Fibroblast of the aortic adventitia (primary cell): Measurements from ENCODE around the gene INSRR. TPM values are rescaled to one million over a fixed set of nuclear protein-coding genes. Genes with fewer than 3 reads are reported as not detected.

Experiments used
- DNase-seq: peaks from one replicate; pipeline ENCODE4 v3.0.0-alpha.2; 2010; ENCODE audit warnings: low read depth
- H3K4me3 ChIP-seq: 2 replicates; pipeline ENCODE4 v1.5.1; 2011; ENCODE audit warnings: low read depth, mild to moderate bottlenecking, control low read depth, low read length, moderate library complexity
- total RNA-seq: library from RNA; depleted of rRNA; stranded (reverse); fragments of >200 nt; gene quantifications from 2 replicates; pipeline ENCODE4 v1.2.3, GENCODE V29; 2012; ENCODE audit warnings: low replicate concordance
- TF ChIP-seq, protein P1 (sequence below): IDR thresholded peaks from 2 replicates; pipeline ENCODE4 v1.5.1; 2011; ENCODE audit warnings: mild to moderate bottlenecking, low read length, control low read depth, inconsistent platforms; ENCODE audit not compliant: insufficient read depth

Gene INSRR
- total RNA-seq, 1 donor: not detected

DNA sequence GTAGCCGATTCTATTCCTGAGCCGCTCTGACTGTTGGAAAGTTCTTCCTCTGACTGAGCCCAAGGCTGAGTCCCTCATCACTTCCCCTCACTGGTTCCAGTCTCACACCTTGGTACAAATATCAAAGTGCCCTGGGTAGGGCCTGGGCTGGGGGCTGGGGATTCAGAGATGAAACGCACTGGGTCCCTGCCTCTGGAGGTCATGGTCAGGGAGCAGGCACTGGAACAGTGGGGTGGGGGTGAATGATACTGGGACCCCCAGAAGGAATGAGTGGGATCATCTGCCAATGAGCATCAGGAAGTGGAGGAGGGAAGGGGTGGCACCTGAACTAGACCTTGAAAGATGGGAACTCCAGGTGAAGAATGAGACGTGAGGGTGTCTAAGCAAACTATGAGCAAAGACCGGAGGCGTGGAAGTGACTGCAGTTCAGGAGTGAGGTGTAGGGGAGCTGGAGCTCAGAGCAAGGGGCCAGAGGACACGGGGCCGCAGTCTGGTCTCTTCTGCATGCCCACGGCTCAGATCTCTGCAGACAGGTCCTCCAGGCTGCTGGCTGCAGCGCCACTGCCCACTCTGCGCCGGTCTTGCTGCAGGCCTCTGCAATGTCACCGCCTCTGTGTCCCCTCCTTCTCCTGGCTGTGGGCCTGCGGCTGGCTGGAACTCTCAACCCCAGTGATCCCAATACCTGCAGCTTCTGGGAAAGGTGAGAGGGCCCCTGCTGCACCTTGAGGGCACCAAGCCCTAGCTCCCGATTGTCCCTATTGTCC lies 44.6 kb upstream of the INSRR start:
- DNase-seq: no peak
- H3K4me3 ChIP-seq: no peak overlapping the region
- TF ChIP-seq, protein P1, sequence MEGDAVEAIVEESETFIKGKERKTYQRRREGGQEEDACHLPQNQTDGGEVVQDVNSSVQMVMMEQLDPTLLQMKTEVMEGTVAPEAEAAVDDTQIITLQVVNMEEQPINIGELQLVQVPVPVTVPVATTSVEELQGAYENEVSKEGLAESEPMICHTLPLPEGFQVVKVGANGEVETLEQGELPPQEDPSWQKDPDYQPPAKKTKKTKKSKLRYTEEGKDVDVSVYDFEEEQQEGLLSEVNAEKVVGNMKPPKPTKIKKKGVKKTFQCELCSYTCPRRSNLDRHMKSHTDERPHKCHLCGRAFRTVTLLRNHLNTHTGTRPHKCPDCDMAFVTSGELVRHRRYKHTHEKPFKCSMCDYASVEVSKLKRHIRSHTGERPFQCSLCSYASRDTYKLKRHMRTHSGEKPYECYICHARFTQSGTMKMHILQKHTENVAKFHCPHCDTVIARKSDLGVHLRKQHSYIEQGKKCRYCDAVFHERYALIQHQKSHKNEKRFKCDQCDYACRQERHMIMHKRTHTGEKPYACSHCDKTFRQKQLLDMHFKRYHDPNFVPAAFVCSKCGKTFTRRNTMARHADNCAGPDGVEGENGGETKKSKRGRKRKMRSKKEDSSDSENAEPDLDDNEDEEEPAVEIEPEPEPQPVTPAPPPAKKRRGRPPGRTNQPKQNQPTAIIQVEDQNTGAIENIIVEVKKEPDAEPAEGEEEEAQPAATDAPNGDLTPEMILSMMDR: no peak

DNA sequence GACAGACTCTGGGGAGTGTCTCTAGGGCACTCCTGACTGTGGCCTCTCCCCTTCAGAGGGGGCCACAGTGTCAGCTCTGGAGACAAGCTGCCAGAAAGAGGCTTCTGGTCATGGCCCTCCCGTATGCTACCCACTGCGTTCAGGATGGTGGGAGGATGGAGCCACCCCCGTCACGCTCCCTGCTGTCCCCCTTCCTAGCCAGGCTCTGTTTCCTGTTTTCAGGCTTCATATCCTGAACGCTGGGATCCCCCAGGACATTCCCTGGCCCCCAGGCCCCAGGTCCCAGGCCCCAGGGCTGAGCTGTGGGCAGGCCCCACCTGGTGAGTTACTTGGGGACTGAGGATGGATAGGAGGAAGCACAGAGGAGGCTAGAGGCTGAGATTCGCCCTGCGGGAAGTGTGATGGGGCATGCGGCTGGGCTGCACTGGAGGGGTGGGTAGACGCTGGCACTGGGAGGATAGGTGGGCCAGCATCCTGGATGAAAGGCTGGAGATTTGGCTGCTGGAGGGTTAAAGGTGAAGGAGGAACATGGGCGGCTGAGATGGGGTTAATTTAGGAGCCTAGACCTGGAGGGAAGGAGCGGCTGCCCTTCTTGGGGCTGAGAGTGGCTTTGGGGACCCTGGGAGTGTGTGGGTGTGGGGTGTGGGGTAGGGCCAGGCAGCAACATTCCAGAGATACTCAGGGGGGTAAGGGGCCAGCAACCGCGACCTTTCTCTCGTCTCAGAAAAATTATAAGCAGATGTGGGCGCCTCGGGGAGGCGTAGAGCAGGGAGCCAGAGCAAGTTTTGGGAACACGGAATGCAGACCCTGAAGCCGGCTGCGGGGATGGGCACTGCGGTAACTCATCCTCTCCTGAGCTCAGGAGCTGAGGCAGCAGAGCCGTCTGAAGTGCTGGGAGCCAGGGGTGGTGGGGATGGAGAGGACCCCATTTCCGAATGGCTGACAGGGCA lies 43.3 kb upstream of the INSRR start:
- TF ChIP-seq, protein P1: no peak
- no peak overlapping the region for H3K4me3 ChIP-seq
- DNase-seq: no peak

DNA sequence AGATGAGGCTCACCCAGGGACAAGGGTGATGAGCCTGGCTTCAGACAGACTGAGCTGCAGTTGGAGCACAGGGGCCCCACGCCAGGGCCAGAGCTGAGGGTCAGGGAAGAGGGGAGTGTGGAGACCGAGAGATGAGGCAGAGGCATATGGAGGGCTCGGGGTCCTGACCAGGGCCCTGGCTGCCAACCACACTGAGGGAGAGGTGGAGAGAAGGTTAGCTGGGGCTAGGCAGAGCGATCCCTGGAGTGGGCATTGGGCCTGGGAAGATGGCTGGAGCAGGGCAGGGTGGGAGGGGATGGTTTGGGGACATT lies 42.6 kb upstream of the INSRR start:
- TF ChIP-seq, protein P1: no peak
- no peak for DNase-seq
- no peak overlapping the region for H3K4me3 ChIP-seq

DNA sequence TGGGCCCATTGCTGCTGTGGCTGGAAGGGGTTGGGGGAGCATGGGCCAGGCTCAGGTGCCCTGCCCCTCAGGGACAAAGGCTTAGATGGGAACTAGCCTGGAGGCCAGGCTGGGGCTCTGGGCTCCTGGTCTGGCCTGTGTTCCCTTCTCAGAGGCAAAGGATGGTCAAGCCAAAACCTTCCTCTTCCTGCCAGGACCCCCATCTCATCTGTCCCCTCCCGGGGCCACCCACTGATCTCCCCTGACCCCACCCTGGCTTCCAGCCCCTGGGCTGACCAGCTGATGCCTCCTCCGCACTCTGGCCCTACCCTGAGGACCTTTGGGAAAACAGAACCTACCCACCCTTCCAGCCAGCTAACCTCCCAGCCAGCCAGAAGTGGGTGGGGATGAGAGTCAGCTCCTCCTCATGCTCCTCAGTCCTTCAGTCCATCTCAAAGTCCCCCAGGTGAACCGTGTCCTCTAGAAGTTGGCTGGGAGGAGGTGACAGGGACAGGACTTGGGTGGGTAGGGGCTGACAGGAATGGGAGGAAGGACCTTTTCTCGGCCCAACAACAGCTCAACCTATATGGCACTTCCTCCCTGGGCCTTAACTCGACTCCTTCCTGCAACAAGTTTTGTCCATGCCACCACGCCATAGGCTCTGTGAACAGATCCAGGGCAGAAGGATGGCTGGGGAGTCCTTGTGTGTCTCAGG lies 42.1 kb upstream of the INSRR start:
- no peak overlapping the region for H3K4me3 ChIP-seq
- TF ChIP-seq, protein P1: no peak
- no peak for DNase-seq

DNA sequence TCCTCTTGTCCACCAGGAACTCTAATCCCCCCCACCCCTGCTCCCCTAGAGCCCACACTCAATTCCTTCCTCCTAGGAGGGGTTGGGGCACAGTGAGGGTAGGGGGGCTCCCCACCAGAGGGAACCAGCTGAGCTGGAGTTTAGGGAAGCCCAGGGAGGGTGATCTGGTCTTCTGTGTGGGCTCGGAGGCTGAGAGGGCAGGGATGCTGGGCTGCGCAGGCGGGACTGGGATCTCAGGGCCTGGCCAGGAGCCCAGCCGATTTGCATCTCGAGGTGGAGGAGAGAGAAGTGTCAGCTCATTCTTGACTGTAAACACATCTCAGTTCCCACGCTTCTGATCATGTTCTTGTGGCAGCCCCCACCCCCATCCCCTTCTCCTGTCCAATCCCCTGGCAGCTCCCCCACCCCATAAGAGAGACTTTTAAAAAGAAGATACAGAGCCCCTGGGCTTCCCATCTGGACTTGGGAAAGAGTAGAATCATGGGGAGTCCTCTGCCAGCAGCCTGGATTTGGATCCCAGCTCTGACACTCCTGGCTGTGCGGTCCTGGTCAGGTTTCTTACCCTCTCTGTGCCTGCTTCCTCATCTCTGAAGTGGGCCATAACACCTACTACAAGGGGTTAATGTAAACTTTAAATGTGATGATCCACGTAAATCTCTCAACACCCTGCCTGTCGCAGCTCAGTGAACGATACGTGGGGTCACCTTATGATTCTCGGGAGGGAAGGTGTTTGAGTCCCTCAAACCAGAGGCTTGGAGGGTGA lies 41.2 kb upstream of the INSRR start:
- peak; percentile 40 for DNase-seq
- no peak overlapping the region for H3K4me3 ChIP-seq
- TF ChIP-seq, protein P1: no peak
